Activated gamma-delta T cell treated with Interleukin-2 at 50 U/mL for 16 hours (primary cell): ENCODE data around the gene ASCC2.

Source experiments
- DNase-seq: peaks from one replicate; pipeline ENCODE4 v3.0.0-alpha.2; 2020

ASCC2 gene

DNA sequence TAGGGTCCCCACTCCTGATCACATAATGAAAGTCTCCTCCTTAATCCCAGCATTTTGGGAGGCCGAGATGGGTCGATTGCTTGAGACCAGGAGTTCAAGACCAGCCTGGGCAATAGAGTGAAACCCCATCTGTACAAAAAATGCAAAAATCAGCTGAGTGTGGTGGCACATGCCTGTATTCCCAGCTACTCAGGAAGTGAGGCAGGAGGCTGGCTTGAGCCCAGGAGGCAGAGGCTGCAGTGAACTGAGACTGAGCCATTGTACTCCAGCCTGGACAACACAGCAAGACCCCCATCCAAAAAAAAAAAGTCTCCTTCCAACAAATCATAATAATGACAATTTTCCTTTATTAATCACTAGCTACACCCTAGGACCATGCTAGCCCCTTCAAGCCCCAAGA is 86.4 kb downstream of the ASCC2 start:
- no peak for DNase-seq

DNA sequence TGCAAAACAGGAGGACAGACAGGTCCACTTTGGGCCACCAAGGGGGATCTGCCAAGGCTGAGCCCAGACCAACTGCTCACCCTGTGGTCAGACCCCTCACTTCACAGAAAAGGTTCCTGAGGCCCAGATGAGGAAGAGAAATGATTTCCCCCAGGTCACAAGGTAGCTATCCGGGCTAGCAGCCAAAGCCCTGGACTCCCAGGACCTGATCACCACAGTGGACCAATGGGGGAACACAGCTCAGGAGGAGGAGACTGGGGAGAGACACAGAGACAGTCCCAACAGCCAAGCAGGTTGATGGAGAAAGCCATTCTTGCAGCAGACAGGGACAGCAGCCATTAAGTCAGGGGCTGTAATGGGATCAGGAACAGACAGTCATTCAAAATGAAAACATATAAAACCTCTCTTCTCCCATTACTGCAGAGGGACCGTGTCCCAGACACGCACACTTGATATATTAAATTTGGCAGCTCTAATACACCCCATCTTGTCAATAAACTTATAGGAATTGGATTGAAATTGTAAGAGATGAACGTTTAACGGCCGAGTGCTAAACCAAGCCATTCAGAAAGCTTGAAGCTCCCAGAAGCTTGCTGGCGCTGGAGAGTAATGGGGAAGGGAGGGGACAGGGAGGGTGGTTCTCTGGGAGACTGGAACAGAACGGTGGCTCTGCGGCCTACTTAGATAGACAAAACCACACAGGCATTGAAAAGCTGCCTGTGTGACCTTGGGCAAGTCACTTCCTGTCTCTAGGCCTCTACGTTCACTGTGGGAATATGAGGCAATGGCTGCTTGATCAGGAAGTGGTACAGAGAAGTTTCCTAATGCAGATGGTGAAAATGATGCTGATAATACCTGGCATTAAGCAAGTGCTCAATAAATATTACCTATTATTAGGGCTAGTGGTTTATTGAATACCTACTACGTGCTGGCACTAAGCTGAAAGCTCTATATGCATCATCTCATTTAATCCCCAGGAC is 87.2 kb downstream of the ASCC2 start:
- no peak for DNase-seq

DNA sequence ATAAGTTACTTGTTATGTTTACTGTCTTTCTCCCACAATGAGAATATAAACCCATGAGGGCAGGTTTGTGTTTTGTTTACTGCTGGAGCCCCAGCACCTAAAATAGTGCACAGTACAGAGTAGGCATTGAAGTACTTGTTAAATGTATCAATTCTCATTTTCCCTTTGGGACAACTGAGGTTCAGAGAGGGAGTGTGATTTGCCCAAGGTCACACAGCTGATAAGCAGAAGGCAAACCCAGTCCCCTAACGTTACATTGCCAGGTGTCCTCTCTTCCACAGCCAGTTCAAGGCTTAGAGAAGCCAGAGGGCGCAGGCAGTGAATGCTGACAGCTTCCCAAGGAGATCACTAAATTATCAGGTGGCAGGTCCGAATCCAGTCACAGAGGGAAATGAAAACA is 88.0 kb downstream of the ASCC2 start:
- no peak for DNase-seq

DNA sequence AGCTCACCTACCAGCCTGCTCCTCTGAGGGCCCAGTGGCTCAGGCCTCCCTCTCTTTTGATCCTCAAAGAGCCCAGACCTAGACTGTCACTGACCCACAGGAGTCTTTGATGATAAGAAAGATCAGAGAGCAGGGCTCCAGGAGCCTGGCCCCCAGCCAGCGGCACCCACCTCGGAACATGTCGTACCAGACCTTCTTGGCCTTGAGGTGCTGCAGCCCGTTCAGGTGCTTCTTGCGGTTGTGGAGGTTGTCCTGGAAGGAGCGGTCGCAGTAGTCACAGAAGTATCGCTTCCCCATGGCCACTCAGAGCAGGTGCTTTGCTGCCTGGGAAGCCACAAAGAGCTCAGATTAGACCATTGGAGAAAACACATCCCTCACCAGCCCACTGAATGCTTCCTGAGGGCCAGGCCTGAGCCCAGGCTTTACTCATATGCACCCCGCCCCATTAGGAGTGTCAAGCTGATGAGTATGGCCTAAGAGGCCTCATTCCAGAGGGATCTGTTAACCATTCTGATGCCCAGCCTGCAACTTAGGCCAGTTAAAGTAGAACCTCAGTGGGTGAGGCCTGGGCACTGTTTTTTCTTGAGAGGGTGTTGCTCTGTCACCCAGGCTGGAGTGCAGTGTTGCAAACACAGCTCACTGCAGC is 89.7 kb downstream of the ASCC2 start:
- no peak for DNase-seq

DNA sequence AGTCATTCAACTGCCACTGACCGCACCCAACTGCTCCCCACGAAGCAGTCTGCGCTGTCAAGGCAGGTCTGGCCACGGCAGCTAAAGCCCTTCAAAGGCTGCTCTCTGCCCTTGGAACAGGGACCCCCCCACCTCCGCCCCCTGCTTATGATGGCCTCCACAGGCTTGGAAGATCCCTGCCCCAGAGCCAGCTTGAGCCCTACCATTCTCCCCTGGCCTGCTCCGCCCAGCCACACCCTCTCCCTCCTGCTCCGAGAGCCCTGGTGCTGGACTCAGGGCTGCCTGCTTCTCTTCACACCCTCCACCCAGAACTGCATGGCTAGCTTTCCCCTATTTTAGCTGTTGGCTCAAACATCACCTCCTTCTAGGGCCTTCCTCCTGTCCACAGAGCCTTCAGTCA is 90.2 kb downstream of the ASCC2 start:
- no peak for DNase-seq

DNA sequence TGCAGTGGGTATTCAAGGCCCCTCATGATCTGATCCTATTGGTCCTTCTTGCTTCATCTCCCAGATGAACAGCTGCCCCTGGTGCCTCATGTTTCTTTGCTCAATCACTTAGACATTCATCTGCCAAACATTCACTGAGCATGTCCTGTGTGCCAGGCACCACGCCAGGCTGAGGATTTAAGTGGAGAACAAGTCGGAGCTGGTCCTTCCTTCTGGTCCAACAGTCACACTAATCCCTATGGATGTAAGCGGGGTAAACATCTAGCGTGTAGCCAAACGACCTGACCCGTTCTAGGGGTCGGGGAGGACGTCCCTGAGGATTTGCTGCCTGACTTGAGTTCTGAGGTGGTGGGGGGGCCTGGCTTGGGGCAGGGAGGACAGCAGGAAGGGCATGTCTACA is 93.2 kb downstream of the ASCC2 start:
- no peak for DNase-seq

DNA sequence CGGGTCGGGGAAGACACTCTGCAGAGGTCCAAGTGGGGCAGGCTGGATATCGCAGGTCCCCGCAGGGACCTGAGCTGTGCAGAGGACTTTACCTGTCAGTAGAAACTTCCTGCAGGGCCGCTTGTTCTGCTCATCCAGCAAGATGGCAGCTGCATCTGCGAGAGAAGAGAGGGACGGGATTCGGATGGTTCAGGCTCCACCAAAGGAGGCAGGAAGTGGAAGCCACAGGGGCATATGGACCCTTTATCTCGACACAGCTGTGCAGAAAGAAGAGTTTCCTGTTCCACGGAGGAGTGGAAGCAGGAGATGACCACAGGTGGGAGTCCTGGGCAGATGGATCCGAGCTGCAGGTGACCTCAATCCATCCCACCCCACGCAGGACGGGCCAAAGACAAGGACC is 95.7 kb downstream of the ASCC2 start:
- no peak for DNase-seq

DNA sequence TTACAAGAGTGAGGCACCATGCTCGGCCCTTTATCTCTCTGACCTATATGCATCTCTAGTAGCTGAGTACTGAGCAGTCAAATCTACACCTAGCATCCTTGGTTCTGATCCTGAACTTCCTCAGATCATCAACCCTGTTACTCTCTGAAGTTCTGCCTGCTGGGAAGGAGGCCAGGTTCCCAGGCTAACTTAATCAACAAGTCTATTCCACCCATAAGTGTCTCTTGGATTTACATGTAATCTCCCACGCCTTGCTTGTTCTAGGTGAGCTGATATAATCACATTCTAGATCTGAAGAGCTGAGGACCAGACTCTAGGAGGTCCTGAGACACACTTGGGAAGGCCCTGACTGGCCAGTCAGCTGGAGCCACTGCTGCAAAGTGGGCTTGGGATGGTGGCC is 96.1 kb downstream of the ASCC2 start:
- DNase-seq: no peak

DNA sequence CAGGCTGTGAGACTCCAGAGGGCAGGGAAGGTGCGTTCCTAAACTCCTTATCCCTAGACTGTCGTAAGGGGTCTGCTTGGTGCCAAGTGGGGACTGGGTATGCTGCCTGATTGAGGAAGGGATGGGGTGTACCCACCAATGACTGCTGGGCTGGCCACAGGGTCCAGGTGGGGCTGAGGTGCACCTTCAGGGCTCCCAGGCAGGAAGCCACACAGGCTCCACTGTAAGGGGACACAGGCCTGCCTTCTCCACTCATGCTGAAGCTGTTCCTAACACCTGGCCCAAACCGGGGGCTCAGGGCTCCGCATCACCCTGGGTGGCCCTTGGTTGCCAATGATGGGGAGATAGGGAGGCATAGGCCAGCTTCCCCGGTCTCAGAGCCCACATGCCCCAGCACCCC is 97.9 kb downstream of the ASCC2 start:
- DNase-seq: no peak

DNA sequence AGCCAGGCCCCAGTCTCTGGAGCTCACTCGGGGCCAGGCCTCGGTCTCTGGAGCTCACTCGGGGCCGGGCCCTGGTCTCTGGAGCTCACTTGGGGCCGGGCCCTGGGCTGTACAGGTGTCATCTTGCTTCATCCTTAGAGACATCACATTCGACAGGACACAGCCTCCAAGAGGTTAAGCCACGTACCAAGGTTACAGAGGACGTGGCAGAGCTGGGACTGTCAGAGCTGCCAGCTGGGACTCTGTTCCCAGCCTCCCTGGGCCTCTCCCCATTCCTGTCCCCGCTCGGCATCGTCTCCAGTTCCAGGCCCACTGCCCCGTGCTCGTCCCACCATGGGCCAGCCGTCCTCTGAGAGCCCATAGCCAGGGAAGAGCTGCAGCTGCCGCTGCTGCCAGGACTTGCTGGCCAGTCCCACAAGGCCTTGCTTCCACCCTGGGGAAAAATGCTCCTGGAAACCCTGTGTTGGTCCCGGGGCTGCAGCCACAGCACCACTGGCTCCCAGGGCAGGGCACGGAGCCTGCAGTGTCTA is 98.7 kb downstream of the ASCC2 start:
- DNase-seq: no peak
